Breast epithelium (tissue), 3 donors: ENCODE data around the gene RAB27A.

Experiments used
- CTCF ChIP-seq, 3 donors: fragments of 450-650 bp; IDR thresholded peaks; one replicate each; pipeline ENCODE4 v1.5.1; 2016 to 2017; ENCODE audit warnings: antibody characterized with exemption in 3 of 3, mild to moderate bottlenecking in 3 of 3, moderate library complexity in 3 of 3
- POLR2A ChIP-seq: fragments of 450-650 bp; IDR thresholded peaks from one replicate; pipeline ENCODE4 v1.6.1; 2016; ENCODE audit warnings: antibody characterized with exemption, mild to moderate bottlenecking, moderate library complexity
- POLR2AphosphoS5 ChIP-seq, 3 donors: sonication (generic); formaldehyde crosslinking; IDR thresholded peaks; one replicate each; pipeline ENCODE4 v1.6.1; 2017; ENCODE audit warnings: antibody characterized with exemption in 3 of 3

- TF ChIP-seq CTCF (IDR thresholded peaks at IDR 0.05) (no peak), POLR2A (no peak), POLR2AphosphoS5 (IDR thresholded peaks at IDR 0.05) (peak in 2 of 3 donors; percentile 20 to 55)
Observed at GRCh38 chr15:55289011-55289745, 435 bp downstream of the RAB27A start.
